Upper lobe of left lung (tissue), 4 donors: ENCODE results near the gene EYA4.

Source experiments
- CTCF ChIP-seq, 6 experiments: fragments of 450-650 bp in 4 of 6; fragments of 200-600 bp in 2 of 6; sonication (generic) in 2 of 6; IDR thresholded peaks; one replicate each; pipeline ENCODE4 v1.5.1; 2016 to 2019; ENCODE audit warnings: antibody characterized with exemption in 6 of 6
- POLR2A ChIP-seq, 4 donors: fragments of 450-650 bp; IDR thresholded peaks; one replicate each; pipeline ENCODE4 v1.5.1; 2016 to 2017; ENCODE audit warnings: antibody characterized with exemption in 4 of 4, mild to moderate bottlenecking in 2 of 4
- POLR2AphosphoS5 ChIP-seq, 2 donors: sonication (generic); formaldehyde crosslinking; IDR thresholded peaks; one replicate each; pipeline ENCODE4 v1.5.1; 2017; ENCODE audit warnings: antibody characterized with exemption in 2 of 2

DNA sequence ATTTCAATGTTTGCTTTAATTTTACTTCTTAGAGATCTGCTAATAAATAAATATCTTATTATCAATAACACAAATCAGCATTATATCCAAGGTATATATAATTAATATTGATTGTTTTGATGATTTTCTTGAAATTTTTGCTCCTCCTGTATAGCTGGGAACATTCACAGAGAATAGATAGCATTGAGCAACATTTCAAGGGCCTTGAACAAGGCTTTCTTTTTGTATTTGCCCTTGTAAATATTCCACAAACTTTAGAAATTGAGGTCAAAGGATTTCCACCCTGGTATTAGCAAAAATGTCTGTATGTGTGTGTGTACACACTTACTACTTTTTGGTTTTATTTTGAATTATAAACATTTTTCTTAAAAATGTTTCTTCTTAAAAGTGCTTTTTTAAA is 205.6 kb downstream of the EYA4 start:
- no peak for TF ChIP-seq CTCF (IDR thresholded peaks at IDR 0.05)
- TF ChIP-seq POLR2A (IDR thresholded peaks at IDR 0.05), result no peak
- TF ChIP-seq POLR2AphosphoS5 (IDR thresholded peaks at IDR 0.05), result no peak
